ENCODE data around the gene MEX3C. TPM values are rescaled to one million over a fixed set of nuclear protein-coding genes. Genes with fewer than 3 reads are reported as not detected.

MEX3C gene
- total RNA-seq, 1 donor from 2014 or later, result 40.0 TPM

- FAIRE-seq (no peak), DNase-seq (ENCODE audit: low read depth) (no peak)
- Histone ChIP-seq H3K36me3 (ENCODE audit: control insufficient read depth, insufficient read depth, low read length) (no peaks in the 10 kb centered on the region), H3K27me3 (ENCODE audit: control insufficient read depth, insufficient read depth, low read length) (no peaks in the 10 kb centered on the region), H3K4me3 (ENCODE audit: low read depth, low read length) (no peak overlapping the region)
- no peak for TF ChIP-seq CTCF (IDR thresholded peaks at IDR 0.05; ENCODE audit: insufficient read depth, low read length, severe bottlenecking)
Measured at GRCh38 chr18:51137026-51137729, 60.3 kb downstream of the MEX3C start.

- DNase-seq (ENCODE audit: low read depth) (no peak), FAIRE-seq (no peak)
- TF ChIP-seq CTCF (IDR thresholded peaks at IDR 0.05; ENCODE audit: insufficient read depth, low read length, severe bottlenecking), result peak; percentile 9
- H3K27me3 ChIP-seq (ENCODE audit: control insufficient read depth, insufficient read depth, low read length), result no peaks in the 10 kb centered on the region
- no peak overlapping the region for H3K4me3 ChIP-seq (ENCODE audit: low read depth, low read length)
- no peaks in the 10 kb centered on the region for H3K36me3 ChIP-seq (ENCODE audit: control insufficient read depth, insufficient read depth, low read length)
Measured at GRCh38 chr18:51135795-51136194, 61.7 kb downstream of the MEX3C start.

- Histone ChIP-seq H3K36me3 (ENCODE audit: control insufficient read depth, insufficient read depth, low read length) (no peaks in the 10 kb centered on the region), H3K4me3 (ENCODE audit: low read depth, low read length) (no peak overlapping the region), H3K27me3 (ENCODE audit: control insufficient read depth, insufficient read depth, low read length) (no peaks in the 10 kb centered on the region)
- TF ChIP-seq CTCF (IDR thresholded peaks at IDR 0.05; ENCODE audit: insufficient read depth, low read length, severe bottlenecking), result no peak
- DNase-seq (ENCODE audit: low read depth) (peak; percentile 90), FAIRE-seq (peak; percentile 58)
Measured at GRCh38 chr18:51135364-51135763, 62.1 kb downstream of the MEX3C start.

GRCh38 chr18:51134721-51135120 is 62.8 kb downstream of the MEX3C start:
- no peak for DNase-seq (ENCODE audit: low read depth)
- H3K27me3 ChIP-seq (ENCODE audit: control insufficient read depth, insufficient read depth, low read length), result no peaks in the 10 kb centered on the region
- no peak overlapping the region for H3K4me3 ChIP-seq (ENCODE audit: low read depth, low read length)
- no peak for TF ChIP-seq CTCF (IDR thresholded peaks at IDR 0.05; ENCODE audit: insufficient read depth, low read length, severe bottlenecking)
- H3K36me3 ChIP-seq (ENCODE audit: control insufficient read depth, insufficient read depth, low read length), result no peaks in the 10 kb centered on the region
- FAIRE-seq, result no peak

GRCh38 chr18:51133580-51134160 is 63.8 kb downstream of the MEX3C start:
- FAIRE-seq, result no peak

More at GRCh38 chr18:51133580-51134160, 63.8 kb downstream of the MEX3C start:
- no peaks in the 10 kb centered on the region for H3K36me3 ChIP-seq (ENCODE audit: control insufficient read depth, insufficient read depth, low read length)
- no peaks in the 10 kb centered on the region for H3K27me3 ChIP-seq (ENCODE audit: control insufficient read depth, insufficient read depth, low read length)
- no peak overlapping the region for H3K4me3 ChIP-seq (ENCODE audit: low read depth, low read length)
- TF ChIP-seq CTCF (IDR thresholded peaks at IDR 0.05; ENCODE audit: insufficient read depth, low read length, severe bottlenecking), result no peak
- DNase-seq (ENCODE audit: low read depth), result no peak
